ENCODE results near the gene SDSL.

The SDSL gene

GRCh38 chr12:113424915-113425823 is 3.0 kb downstream of the SDSL start:
- Mint-ChIP-seq H3K4me1 (ENCODE audit: low read depth) (no peaks in the 10 kb centered on the region), H3K9me3 (ENCODE audit: low read depth) (no peaks in the 10 kb centered on the region), H3K4me3 (no peak overlapping the region), H3K27ac (no peak overlapping the region), H3K36me3 (no peaks in the 10 kb centered on the region), H3K27me3 (peaks cover 2% of the 10 kb centered on the region)

GRCh38 chr12:113425960-113426453 is 3.8 kb downstream of the SDSL start:
- H3K36me3 Mint-ChIP-seq, result no peaks in the 10 kb centered on the region
- H3K9me3 Mint-ChIP-seq (ENCODE audit: low read depth), result no peaks in the 10 kb centered on the region
- H3K4me3 Mint-ChIP-seq, result no peak overlapping the region
- H3K27me3 Mint-ChIP-seq, result peaks cover 4% of the 10 kb centered on the region
- H3K27ac Mint-ChIP-seq, result no peak overlapping the region
- no peaks in the 10 kb centered on the region for H3K4me1 Mint-ChIP-seq (ENCODE audit: low read depth)

GRCh38 chr12:113427882-113428281 is 5.7 kb downstream of the SDSL start:
- H3K27me3 Mint-ChIP-seq, result peaks cover 6% of the 10 kb centered on the region
- H3K4me3 Mint-ChIP-seq, result no peak overlapping the region
- no peaks in the 10 kb centered on the region for H3K36me3 Mint-ChIP-seq
- H3K4me1 Mint-ChIP-seq (ENCODE audit: low read depth), result no peaks in the 10 kb centered on the region
- no peak overlapping the region for H3K27ac Mint-ChIP-seq
- H3K9me3 Mint-ChIP-seq (ENCODE audit: low read depth), result no peaks in the 10 kb centered on the region

DNA sequence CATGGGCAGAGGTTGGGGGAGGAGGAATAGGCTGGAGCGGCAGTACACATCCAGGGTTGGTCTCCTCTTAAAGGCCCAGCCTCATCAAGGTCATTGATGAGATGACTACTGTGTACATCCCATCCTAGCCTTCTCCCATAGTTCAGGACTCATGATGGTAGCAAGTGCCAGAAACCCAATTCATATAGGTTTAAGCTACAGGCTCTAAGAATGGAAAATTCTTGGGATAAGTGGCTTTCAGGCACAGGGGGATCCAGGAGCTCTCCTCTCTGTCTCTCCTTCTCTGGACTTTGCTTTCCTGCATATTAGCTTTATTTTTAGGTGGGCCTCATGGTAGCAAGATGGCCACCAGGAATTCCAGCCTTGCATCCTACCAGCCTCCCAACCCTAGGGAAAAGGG is 6.3 kb downstream of the SDSL start:
- Mint-ChIP-seq H3K27ac (no peak overlapping the region), H3K4me3 (no peak overlapping the region), H3K27me3 (peaks cover 6% of the 10 kb centered on the region), H3K36me3 (no peaks in the 10 kb centered on the region), H3K9me3 (ENCODE audit: low read depth) (no peaks in the 10 kb centered on the region), H3K4me1 (ENCODE audit: low read depth) (no peaks in the 10 kb centered on the region)

GRCh38 chr12:113432986-113433385 is 10.8 kb downstream of the SDSL start:
- H3K9me3 Mint-ChIP-seq (ENCODE audit: low read depth), result no peaks in the 10 kb centered on the region
- H3K4me1 Mint-ChIP-seq (ENCODE audit: low read depth), result no peaks in the 10 kb centered on the region
- peaks cover 4% of the 10 kb centered on the region for H3K27me3 Mint-ChIP-seq
- H3K27ac Mint-ChIP-seq, result no peak overlapping the region
- no peak overlapping the region for H3K4me3 Mint-ChIP-seq
- H3K36me3 Mint-ChIP-seq, result no peaks in the 10 kb centered on the region

DNA sequence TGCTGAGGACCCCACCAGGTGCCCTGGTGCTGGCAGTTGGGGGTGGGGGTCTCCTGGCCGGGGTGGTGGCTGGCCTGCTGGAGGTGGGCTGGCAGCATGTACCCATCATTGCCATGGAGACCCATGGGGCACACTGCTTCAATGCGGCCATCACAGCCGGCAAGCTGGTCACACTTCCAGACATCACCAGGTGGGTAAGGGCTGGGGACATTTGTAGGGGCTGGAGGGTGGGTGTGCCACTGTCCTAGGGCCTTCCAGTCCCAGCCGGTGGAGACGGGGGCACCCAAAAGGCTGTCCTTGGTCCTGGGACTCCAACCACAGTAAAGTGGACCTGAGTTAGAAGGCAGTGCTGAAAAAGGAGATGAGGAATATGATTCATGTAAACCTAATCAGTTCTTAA is 13.2 kb downstream of the SDSL start:
- no peaks in the 10 kb centered on the region for H3K4me1 Mint-ChIP-seq (ENCODE audit: low read depth)
- H3K9me3 Mint-ChIP-seq (ENCODE audit: low read depth), result no peaks in the 10 kb centered on the region
- no peaks in the 10 kb centered on the region for H3K36me3 Mint-ChIP-seq
- peaks cover 4% of the 10 kb centered on the region for H3K27me3 Mint-ChIP-seq
- no peak overlapping the region for H3K27ac Mint-ChIP-seq
- H3K4me3 Mint-ChIP-seq, result no peak overlapping the region

GRCh38 chr12:113436586-113436985 is 14.4 kb downstream of the SDSL start:
- no peak overlapping the region for H3K4me3 Mint-ChIP-seq
- no peaks in the 10 kb centered on the region for H3K4me1 Mint-ChIP-seq (ENCODE audit: low read depth)
- H3K27ac Mint-ChIP-seq, result no peak overlapping the region
- no peaks in the 10 kb centered on the region for H3K9me3 Mint-ChIP-seq (ENCODE audit: low read depth)
- H3K36me3 Mint-ChIP-seq, result no peaks in the 10 kb centered on the region
- no peaks in the 10 kb centered on the region for H3K27me3 Mint-ChIP-seq

- Mint-ChIP-seq H3K4me3 (no peak overlapping the region), H3K27ac (no peak overlapping the region), H3K4me1 (ENCODE audit: low read depth) (no peaks in the 10 kb centered on the region), H3K27me3 (no peaks in the 10 kb centered on the region), H3K9me3 (ENCODE audit: low read depth) (no peaks in the 10 kb centered on the region), H3K36me3 (no peaks in the 10 kb centered on the region)
These were observed 15.0 kb downstream of the SDSL start for GRCh38 chr12:113436993-113437728.

DNA sequence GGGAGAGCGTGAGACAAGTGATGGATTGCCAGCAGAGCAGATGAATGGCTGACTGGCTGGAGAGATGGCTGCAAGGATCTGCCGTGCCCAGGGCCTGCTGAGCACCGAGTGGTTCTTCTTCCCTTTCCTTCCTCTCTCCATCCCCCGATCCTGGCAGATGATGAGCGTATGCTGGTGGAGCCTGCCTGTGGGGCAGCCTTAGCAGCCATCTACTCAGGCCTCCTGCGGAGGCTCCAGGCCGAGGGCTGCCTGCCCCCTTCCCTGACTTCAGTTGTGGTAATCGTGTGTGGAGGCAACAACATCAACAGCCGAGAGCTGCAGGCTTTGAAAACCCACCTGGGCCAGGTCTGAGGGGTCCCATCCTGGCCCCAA is 15.5 kb downstream of the SDSL start:
- Mint-ChIP-seq H3K9me3 (ENCODE audit: low read depth) (no peaks in the 10 kb centered on the region), H3K4me1 (ENCODE audit: low read depth) (no peaks in the 10 kb centered on the region), H3K4me3 (no peak overlapping the region), H3K36me3 (no peaks in the 10 kb centered on the region), H3K27me3 (no peaks in the 10 kb centered on the region), H3K27ac (no peak overlapping the region)

- H3K27me3 Mint-ChIP-seq, result peaks cover 3% of the 10 kb centered on the region
- H3K4me3 Mint-ChIP-seq, result no peak overlapping the region
- H3K9me3 Mint-ChIP-seq (ENCODE audit: low read depth), result no peaks in the 10 kb centered on the region
- no peak overlapping the region for H3K27ac Mint-ChIP-seq
- H3K36me3 Mint-ChIP-seq, result no peaks in the 10 kb centered on the region
- no peaks in the 10 kb centered on the region for H3K4me1 Mint-ChIP-seq (ENCODE audit: low read depth)
These were observed 16.5 kb downstream of the SDSL start for GRCh38 chr12:113438523-113439300.

- H3K27ac Mint-ChIP-seq, result no peak overlapping the region
- no peak overlapping the region for H3K4me3 Mint-ChIP-seq
- H3K36me3 Mint-ChIP-seq, result no peaks in the 10 kb centered on the region
- H3K27me3 Mint-ChIP-seq, result peaks cover 3% of the 10 kb centered on the region
- no peaks in the 10 kb centered on the region for H3K9me3 Mint-ChIP-seq (ENCODE audit: low read depth)
- no peaks in the 10 kb centered on the region for H3K4me1 Mint-ChIP-seq (ENCODE audit: low read depth)
These were observed 17.1 kb downstream of the SDSL start for GRCh38 chr12:113439301-113439597.

GRCh38 chr12:113439606-113440030 is 17.4 kb downstream of the SDSL start:
- H3K9me3 Mint-ChIP-seq (ENCODE audit: low read depth), result no peaks in the 10 kb centered on the region
- no peaks in the 10 kb centered on the region for H3K36me3 Mint-ChIP-seq

GRCh38 chr12:113440336-113440735 is 18.2 kb downstream of the SDSL start:
- no peak overlapping the region for H3K4me3 Mint-ChIP-seq
- no peaks in the 10 kb centered on the region for H3K9me3 Mint-ChIP-seq (ENCODE audit: low read depth)
- H3K27ac Mint-ChIP-seq, result no peak overlapping the region
- H3K27me3 Mint-ChIP-seq, result peaks cover 6% of the 10 kb centered on the region
- H3K36me3 Mint-ChIP-seq, result no peaks in the 10 kb centered on the region
- no peaks in the 10 kb centered on the region for H3K4me1 Mint-ChIP-seq (ENCODE audit: low read depth)

More at GRCh38 chr12:113439606-113440030, 17.4 kb downstream of the SDSL start:
- Mint-ChIP-seq H3K4me1 (ENCODE audit: low read depth) (no peaks in the 10 kb centered on the region), H3K4me3 (no peak overlapping the region), H3K27me3 (peaks cover 3% of the 10 kb centered on the region), H3K27ac (no peak overlapping the region)

- H3K4me1 Mint-ChIP-seq (ENCODE audit: low read depth), result no peaks in the 10 kb centered on the region
- no peaks in the 10 kb centered on the region for H3K9me3 Mint-ChIP-seq (ENCODE audit: low read depth)
- H3K36me3 Mint-ChIP-seq, result no peaks in the 10 kb centered on the region
- no peak overlapping the region for H3K4me3 Mint-ChIP-seq
- H3K27me3 Mint-ChIP-seq, result peaks cover 13% of the 10 kb centered on the region
- no peak overlapping the region for H3K27ac Mint-ChIP-seq
These were observed 19.0 kb downstream of the SDSL start for GRCh38 chr12:113440947-113441782.

Measured in activated naive CD8-positive, alpha-beta T cell (primary cell).